Activated CD4-positive, alpha-beta T cell treated with anti-CD3 and anti-CD28 coated beads, Interleukin-2, Interleukin-4, amounts not matched to agents 100 ng/mL and 50 ng/mL, durations not matched to agents 16 hours and 8 hours (primary cell): ENCODE measurements around the gene INPP5D.
"Not testable (repeated sequence)": the region's sequence is repeated elsewhere in the genome, so short reads cannot be mapped to it uniquely, and the experiment has no call there.

Experiments used
- DNase-seq: peaks from one replicate; pipeline ENCODE4 v3.0.0-alpha.2; 2020; ENCODE audit warnings: low spot score

INPP5D gene

DNA sequence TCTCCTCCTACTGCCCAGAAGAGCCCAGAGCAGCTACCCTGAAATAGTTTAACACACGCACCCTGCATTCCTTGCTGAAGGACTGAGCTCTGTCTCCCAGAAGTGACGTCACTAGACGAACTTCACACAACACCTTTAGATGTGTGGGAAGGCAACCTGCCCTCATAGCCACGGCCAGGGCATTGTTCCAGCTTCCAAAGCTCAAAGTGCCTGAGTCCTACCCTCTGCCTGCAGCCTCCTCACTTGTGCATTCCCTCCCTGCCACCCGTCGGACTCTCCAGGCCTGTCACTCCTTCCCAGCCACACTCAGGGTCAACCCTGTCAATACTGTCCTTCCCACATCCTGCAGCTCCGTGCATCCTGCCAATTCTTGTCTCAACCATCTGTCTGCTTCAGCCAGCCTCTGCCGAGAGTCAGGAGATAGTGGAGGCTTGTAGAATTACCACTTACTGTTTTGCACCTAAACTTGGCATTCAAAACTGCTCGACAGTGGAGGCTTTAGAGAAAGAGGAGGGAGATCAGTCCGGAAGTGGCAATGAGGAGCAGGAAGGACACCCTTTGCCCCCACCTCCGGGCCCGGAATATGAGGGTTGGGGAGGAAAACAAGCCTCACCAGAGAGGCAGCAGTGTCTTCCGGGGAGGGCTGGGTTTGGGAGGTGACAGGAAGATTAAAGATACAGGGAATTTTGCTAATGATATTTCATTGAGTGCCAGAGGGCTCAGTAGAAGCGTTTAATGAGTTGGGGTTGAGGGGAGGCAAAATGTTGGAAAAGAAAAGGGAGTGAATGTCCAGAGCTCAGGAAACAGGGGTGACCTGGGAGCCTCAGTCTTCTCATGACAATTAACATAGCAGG lies 119.1 kb downstream of the INPP5D start:
- no peak for DNase-seq

- DNase-seq: no peak
Observed at GRCh38 chr2:233179848-233180366, 119.8 kb downstream of the INPP5D start.

DNA sequence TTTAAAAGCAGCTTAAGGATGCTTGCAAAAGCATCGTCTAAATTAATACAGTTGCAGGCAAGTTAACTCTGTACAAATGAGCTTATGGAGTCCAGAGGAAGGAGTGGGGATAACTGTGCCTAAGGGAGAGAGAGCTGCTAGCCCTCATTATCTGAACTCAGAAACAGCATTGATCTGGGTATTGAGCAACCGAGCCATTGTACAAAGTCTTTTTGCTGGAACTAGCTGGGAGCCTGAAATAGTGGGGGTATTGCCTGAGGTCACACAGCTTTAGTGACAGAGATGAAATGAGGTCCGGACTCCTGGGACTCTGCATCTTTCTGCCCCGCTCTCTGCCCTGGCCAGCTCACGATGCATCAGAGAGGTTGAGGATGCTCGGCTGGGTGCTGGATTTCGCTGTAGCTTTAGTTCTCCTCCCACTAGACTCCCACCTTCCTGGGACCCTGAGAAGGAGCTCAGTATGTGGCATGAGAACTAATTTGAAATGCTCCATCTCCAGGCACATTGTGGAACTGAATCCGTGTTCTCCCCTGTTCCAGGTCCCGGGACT lies 123.8 kb downstream of the INPP5D start:
- no peak for DNase-seq

DNA sequence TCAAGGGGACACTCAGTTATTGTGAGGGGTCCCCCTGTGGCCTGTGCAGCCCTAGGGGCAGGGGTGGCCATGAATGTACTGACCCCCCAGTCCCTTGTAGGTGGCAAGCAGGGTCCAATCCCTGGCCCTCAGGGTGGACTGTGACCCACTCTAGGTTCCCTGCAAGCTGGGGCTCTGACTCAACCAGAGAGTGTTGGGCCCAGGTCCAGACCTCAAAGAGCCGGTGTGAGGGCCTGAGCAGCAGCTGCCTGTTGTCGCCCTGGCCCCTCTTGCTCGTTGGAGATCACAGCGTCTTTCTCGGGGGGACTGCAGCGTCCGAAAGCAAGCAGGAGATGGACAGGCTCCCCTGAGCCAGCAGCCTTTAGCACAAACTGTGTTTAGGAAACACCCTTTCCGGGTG lies 124.5 kb downstream of the INPP5D start:
- no peak for DNase-seq

GRCh38 chr2:233185330-233185729 lies 125.2 kb downstream of the INPP5D start:
- no peak for DNase-seq

- no peak for DNase-seq
Observed at GRCh38 chr2:233185963-233186362, 125.8 kb downstream of the INPP5D start.

GRCh38 chr2:233186851-233187250 lies 126.7 kb downstream of the INPP5D start:
- DNase-seq: no peak

DNA sequence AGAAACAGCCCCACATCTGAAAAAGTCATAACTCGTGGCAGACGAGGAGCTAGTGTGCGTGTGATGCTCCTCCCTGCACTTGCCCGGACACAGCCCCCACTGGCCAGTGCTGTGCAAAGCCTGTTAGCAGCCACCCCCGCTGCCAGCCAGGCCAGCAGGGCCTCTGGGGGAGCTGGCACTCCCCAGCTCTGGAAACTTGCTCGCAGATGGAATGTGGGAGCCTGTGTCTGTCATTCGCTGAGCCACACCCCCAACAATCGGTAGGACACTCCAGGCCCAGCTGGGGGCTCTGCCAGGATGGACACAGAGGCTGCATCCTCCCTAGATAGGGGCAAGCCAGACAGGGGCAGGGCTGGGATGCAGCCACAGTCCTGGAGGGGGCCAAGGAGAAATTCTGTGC lies 128.9 kb downstream of the INPP5D start:
- DNase-seq: no peak

GRCh38 chr2:233191016-233191415 lies 130.9 kb downstream of the INPP5D start:
- DNase-seq: not testable (repeated sequence)

DNA sequence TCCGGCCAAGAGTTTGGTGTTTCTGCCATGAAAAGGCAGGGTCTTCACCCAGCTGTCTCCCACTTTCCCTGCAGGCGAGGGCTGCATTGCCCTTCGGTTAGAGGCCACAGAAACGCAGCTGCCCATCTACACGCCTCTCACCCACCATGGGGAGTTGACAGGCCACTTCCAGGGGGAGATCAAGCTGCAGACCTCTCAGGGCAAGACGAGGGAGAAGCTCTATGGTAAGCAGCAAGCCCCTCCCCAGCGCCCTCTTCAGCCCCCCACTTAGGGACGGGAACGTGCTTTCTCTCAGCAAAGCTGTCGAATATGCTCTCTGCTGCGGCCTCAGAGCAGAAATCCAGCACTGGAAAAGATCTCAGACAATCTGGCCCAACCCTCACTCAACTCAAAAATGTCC lies 133.6 kb downstream of the INPP5D start:
- DNase-seq: no peak

GRCh38 chr2:233195027-233195426 lies 134.9 kb downstream of the INPP5D start:
- no peak for DNase-seq

- DNase-seq: no peak
Observed at GRCh38 chr2:233197022-233197421, 136.9 kb downstream of the INPP5D start.

GRCh38 chr2:233198026-233198425 lies 137.9 kb downstream of the INPP5D start:
- DNase-seq: no peak

GRCh38 chr2:233199870-233200269 lies 139.7 kb downstream of the INPP5D start:
- DNase-seq: no peak

GRCh38 chr2:233200790-233201189 lies 140.6 kb downstream of the INPP5D start:
- not testable (repeated sequence) for DNase-seq

DNA sequence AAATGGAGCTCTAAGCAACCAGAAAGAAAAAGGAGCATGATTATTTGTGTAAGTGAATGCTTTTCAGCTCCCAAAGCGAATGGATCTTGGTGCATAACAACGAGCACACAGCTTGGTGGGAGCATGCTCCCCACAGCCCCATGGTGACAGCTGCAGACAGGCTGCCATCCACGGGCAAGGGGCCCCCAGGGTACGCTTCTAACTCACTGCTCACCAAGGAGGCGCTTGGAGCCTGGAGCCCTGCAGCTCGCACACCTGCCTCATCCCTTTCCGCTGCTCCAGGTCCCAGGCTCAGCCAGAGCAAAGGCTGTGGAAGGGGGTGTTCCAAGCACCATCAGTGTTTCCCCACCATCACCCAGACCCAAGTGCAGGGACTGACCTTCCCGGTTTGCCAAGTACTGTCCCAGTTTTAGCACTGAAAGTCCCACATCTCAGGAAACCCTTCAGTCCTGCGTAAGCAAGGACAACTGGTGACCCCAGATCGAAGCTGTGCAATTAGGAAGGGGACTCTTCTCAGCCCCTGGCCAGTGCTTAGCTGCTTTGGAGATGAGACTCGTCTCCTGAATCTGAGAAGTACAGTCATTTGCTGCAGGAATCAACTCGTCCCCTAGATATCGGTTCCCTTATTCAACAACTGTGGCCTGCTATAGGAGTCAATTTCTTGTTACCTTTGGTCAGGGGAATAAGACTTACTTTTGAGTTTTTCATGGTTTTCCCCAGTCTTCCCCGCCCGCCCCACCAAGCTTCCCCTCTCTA lies 141.3 kb downstream of the INPP5D start:
- DNase-seq: no peak

DNA sequence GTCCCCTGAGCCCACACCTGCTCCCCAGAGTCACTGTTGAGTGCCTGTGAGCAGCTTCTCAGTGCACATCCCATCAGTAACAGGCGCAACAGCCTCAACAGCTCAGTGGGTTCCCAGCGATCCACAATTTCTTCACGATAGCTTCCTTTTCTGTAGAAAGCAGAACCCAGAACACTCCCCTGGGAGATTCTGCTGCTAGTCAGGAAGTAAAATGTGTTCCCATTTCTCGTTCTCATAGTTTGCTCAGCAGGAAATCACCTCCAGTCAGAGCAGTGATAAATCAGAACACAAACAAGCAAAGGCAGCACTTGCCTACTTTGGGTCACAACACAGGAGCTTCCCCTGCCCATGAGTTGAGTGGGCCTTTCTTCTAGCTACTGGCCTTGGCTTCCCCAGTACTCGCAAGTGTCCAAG lies 142.4 kb downstream of the INPP5D start:
- no peak for DNase-seq

- no peak for DNase-seq
Observed at GRCh38 chr2:233203060-233203459, 142.9 kb downstream of the INPP5D start.

GRCh38 chr2:233204286-233204936 lies 144.3 kb downstream of the INPP5D start:
- DNase-seq: no peak

- DNase-seq: no peak
Observed at GRCh38 chr2:233208382-233209116, 148.4 kb downstream of the INPP5D start.

DNA sequence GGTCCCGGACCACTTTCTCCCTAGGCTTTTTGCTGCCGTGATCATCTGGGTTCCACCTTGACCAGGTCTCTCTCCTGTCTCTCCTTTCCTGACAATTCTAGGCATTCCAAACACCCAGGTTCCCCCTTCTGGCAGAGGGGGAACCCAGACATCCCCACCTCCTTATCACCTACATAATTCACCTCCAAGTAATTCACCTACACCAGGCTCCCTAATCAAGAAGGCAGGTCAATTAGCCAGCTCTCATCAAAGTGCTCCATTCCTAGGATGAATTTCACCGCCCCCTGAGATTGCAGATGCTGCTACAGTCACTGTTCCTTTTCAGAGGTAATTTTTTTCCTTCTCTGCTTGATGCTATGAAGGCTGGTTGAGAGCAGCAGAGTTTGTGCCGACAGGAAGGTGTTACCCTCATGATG lies 149.0 kb downstream of the INPP5D start:
- no peak for DNase-seq
